Activated naive CD8-positive, alpha-beta T cell treated with anti-CD3 and anti-CD28 coated beads, Interleukin-2, amount 50 U/mL, for 16 hours (primary cell): Measurements from ENCODE around the gene TRAF1.
A peak's percentile ranks its signal among the peaks of the same experiment; 100 is the strongest.

Source experiments
- DNase-seq: peaks from one replicate; pipeline ENCODE4 v3.0.0-alpha.2; 2020; ENCODE audit warnings: low read depth, low spot score

The TRAF1 gene

DNA sequence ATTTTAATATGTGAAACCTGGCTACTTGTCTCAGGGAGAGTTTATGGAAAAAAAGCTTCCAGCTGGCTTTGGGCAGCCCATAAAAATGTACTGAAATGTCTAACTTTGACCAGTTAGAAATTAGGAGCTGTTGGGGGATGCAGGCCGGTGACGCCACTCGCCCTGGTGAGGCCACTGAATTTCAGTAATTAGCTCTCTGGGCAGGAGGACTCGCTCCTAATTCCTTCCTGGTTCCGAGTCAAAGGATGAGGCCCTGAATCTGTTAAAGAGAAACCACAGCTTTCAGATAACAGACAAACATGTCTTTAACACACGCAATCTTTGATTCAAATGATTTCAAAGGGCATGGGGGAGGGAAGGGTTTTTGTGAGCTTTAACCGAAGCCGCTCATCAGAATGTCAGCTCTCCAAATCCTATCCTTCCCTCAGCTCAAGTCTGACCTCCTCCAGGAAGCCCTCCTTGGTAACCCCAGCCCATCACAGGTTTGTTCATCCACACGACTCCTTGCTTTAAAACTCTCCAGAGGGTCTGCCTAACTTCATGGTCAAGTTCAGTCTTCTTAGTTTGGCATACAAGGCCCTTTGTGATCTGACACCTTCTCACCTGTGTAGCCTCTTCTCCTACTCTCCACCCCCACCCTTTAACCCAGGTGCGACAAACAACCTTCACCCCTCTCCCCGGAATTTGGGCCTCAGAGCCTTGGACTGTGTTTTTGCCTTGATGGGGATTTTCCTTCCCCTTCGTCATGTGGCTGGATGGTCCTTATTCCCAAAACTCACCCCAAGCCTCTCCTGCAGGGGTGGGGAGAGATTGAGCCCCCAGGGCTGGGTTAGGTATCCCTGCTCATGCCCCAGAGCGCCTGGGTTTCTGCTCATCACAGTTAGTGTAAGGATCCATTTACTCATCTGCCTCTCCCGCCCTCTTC, 36.0 kb downstream of the TRAF1 start:
- DNase-seq = no peak

DNA sequence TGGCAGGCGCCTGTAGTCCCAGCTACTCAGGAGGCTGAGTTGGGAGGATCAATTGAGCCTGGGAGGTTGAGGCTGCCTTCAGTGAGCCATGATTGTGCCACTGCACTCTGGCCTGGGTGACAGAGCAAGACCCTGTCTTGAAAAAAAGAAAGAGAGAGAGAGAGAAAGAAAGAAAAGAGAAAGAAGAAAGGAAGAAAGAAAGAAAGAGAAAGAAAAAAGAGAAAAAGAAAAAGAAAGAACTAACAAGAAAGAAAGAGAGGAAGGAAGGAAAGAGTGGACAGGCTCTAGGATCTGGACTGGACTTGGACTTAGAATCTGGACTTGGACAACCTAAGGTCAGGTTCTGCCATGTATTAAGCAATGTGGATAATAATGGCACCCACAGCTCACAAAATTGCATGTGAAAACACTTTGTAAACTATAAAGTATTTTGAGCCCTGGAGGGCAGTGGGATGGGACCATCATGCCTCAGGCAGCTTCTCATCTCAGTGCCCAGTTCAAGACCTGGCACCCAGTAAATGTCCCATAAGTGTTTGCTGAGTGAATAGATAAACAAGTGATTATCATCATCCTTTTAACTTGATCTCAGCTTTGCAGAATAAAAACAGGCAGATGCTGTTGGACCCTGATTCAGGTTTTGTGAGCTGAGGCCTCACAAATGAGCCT, 36.9 kb downstream of the TRAF1 start:
- DNase-seq = no peak

DNA sequence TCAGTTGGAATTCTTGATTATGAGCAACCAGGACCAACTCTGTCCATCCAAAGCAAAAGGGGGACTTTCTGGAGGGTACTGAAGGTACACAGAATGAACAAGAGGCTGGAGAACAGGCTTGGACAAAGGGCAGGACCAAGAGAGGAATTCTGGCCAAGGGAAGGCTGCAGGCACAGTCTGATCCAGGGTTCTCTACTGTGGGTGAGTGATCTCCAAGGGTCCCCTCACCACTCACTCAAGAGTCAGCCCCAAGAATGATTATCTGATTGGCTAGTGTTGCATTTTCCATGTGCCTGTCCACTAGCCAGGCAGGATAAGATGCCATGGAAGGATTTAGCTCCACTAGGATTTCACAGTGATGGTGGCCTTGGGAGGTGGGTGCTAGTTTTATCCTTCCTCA, 38.0 kb downstream of the TRAF1 start:
- no peak for DNase-seq

DNA sequence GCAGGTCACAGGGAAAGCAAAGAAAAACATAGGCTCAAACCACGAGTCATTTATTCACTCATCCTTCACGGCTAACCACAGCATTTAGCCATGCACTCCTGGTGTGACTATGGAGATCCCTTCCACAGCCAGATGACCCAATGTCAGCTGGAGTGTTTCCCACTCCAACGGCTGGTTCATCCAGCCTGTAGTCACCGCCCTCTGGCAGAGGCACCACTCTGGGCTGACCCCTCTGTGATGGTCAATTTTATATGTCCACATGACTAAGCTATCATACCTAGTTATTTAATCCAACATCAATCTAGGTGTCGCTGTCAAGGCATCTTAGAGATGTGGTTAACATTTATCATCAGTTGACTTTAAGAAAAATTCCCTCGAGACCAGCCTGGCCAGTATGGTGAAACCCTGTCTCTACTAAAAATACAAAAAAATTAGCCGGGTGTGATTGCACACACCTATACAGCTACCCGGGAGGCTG, 40.1 kb downstream of the TRAF1 start:
- no peak for DNase-seq

DNA sequence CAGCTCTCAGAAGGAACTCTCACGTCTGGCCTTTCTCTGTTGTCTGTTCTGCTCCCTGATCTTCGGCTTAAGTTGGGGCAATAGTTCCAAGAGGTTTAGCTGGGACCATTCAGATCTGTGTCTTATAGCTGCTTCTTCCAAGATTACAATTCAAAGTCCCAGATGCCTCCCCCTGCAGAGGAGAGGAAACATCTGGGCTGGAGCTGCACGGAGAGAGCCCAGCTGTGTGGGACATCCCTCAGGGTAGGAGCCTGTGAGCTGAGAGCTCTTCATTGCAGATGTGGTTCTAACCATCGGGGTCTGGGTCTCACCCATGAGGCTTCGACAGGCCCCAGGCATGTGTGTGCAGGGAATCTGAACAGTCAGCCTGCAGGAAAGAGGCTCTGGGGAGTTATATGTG, 40.6 kb downstream of the TRAF1 start:
- DNase-seq = no peak

DNA sequence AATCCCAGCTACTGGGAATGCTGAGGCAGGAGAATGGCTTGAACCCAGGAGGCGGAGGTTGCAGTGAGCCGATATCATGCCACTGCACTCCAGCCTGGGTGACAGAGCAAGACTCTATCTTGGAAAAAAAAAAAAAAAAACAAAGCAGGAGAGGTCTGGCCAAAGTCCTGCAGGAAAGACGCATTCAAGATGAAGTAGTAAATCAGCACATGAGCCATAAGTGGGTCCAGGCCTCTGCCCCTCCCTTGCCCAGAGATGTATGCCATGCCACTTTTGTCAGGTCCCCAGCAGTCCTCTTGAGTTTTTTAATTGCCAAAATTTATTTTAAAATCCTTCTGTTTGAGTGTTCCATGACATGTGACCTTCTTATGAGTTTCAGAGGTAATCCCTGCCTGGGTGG, 41.1 kb downstream of the TRAF1 start:
- no peak for DNase-seq

DNA sequence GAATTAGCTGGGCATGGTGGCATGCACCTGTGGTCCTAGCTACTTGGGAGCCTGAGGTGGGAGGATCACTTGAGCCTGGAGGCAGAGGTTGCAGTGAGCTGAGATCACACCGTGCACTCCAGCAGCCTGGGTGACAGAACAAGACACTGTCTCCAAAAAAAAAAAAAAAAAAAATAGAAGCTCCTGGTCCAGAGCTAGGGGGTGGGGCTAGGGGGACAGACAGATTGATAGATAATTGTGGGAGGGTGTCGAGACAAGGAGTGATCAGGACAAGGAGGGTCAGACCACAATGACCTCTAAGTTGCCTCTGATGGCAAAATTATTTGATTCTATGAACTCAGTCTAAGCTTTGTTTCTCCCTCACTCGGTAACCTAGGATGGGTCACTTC, 43.0 kb downstream of the TRAF1 start:
- no peak for DNase-seq

DNA sequence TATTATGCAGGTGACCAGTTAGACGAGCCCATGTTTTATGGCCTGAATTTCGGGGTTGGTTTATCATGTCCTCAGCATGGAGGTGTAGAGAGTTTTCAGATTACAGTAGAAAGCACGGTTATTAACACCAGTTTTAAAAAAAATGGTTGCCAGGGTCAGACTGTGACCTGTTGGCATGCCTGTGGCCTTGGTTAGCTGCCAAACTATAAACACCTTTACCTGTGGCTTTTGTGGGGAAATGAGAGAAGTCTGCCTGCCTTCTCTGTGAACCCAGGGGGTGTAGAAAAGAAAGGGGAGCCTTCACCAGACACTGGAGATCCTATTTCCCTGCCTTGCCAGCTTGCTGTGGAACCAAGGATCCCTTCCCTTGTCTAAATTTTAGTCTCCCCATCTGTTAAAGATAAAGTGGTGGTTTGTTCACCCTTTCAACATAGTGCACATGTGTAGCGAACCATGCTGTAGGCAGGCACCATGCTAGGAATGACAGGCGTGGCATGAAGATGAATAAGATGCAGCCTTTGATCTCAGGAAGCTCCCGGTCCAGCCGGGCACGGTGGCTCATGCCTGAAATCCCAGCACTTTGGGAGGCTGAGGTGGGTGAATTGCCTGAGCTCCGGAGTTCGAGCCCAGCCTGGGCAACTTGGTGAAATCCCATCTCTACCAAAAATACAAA, 43.5 kb downstream of the TRAF1 start:
- DNase-seq = no peak

DNA sequence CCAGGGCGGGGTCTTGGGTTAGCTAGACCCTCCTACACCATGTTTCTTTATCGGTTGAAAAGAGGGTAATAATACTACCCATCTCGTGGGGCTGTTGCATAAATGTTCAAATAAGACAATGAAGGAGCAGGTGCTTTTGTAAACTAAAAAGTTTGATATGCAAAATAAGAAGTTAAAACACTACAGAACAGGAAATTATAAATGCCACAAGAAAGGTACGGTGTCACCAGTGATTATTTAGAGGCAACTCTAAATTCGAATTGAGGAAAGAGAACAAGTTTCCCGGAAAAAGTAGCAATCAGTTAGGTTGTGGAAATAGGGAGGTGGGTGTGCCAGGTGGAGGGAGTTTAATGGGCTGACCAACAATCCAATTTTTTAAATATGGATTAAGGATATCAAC, 47.1 kb downstream of the TRAF1 start:
- DNase-seq = no peak

DNA sequence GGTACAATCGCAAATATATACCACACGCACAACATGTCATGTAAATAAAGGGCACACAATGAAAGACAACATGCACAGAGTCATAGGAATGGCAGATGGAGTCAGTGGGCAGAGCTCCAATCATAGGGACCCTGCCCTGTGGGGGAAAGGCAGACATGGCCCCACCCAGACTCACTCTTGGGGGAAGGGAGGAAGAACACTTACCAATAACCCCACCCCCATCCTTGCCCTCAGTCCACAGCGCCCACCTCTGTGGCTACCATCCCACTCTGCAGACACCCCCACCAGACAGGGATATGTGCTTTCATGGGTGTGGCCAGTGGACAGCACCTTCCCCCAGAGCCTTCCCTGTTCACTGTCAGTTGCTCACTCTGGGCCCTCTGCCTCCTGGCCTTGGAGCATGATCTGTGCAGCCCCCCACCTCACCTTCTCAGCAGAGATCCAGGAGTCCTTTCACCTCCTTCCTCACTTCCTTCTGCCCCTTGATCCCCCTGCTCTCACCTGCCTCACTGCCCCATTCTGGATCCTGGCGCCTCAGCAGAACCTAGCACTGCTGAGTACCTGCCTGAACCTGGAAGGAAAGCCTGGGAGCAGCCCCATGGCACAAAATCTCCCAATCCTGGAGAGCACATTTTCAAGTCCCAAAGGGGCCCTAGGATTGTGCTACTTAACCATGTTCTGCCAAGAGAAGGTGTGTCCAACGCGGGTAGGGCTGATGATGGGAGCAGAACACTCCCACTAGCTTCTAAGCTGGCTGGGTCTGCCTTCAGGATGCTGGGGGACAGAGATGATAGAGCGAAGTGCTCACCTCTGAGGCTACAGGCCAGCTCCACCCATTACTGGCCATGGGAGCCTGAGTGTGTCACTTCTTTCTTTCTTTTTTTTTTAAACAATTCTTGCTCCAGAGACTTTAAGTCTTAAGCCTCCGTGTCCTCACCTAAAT, 48.1 kb downstream of the TRAF1 start:
- DNase-seq = no peak

DNA sequence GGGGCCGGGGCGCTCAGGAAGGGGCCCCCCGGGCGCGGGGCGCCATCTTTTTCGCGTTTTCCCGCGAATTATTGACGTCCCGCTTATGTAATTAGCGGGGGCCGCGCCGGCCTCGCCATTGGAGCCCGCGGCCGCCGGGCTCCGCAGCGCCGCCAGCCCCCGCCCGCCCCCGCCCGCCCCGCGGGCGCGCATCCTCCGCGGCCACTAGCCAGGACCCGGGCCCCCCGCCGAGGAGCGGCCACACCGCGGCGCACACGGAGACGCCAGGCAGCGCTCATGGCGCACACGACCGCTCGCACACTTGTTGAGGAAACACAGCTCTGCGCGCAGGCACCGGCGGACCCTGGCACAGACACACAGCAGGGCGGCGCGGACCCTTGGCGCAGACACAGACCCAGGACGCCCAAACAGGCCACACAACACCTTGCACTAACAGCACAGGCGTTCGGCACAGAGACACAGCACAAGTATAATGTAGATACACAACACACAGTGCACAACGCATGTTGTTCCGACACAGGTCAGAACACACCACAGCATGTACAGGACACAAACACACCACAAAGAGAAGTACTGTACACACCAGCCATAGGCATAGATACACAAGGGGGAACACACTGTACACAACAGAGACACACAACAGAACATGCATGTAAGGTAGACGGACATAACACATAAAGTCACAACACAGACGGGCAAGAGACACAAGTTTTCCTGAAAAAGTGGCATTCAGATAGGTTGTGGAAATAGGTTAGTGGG, 49.1 kb downstream of the TRAF1 start:
- no peak for DNase-seq

DNA sequence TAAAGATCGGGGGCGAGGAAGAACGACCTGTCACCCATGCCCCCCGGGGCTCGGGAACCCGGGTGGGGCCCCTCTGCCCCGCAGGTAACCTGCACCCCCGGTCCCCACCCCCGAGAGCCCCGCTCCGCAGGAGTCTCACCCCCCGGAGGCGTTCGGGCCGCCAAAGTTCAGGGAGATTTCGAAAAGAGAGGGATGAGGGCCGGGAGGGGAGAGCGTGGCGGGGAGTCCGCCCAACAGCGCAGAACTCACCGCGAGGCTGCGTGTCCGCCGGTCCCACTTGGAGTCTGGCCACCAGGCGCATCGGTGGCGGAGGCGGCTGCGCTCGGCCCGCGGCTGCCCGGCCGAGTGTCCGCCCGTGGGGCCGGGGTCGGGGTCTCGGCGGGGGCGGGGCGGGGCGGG, 49.8 kb downstream of the TRAF1 start, which contains the start of gene PHF19:
Gene PHF19, minus strand, starts transcription at position 347 of the 399 bp plus-strand sequence. CDS start 2,447 bp downstream, outside the sequence.
- no peak for DNase-seq

DNA sequence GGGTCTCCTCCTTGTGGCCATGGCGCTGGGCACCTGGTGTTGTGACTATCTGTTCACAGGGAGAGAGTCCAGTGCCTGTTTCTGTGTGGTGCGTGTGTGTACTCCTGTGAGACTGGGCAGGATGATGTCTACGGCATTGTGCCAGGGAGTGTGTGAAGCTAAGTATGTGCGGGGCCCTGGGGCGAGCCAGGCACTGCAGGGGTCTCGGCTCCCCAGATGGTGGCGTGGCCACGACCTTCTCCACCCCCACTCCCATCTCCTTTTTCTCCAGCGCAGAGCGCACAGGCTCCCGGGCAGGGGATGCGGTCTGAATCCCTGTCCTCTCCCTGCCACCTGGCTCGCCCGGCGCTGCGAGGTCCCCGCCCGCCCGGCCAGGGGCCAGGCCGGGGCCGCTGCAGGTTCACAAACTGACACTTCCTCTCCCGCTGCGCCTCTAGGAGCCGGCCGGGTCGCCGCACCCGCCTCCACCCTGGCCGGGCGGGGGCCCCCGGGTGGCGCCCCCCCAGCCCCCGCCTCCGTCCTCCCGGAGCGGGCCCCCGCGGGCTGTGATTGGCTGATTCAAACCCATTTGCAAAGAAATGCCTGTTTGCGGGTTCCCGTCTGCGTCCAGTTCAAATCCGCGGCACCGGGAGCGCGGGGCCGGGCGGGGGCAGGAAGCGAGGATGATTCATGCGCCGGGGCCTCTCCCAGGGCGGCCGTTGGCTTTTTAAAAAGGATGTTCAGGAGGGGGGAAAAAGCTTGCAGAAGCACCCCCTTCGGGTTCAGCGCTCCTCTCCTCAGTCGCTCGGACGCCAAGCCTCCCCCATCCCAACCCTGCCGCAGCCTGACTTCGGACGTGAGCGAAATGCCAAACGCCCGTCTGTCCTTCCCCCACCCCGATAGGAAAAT, 50.4 kb downstream of the TRAF1 start:
- peak; percentile 42 for DNase-seq

DNA sequence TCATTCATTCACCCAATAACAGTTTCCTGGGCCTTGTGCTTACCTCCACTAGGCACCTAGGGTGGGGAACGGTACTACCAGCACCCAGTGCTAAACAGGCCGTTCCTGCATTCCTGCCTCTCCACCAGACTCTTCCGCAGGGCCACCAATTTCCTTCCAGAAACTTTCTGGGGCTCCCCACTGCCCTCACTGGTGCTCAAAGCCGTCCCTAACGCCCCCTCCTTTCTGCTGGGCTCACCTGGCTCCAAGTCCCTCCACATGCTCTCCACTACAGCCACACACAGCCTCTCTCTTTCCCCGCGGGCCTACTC, 51.0 kb downstream of the TRAF1 start:
- DNase-seq = no peak

DNA sequence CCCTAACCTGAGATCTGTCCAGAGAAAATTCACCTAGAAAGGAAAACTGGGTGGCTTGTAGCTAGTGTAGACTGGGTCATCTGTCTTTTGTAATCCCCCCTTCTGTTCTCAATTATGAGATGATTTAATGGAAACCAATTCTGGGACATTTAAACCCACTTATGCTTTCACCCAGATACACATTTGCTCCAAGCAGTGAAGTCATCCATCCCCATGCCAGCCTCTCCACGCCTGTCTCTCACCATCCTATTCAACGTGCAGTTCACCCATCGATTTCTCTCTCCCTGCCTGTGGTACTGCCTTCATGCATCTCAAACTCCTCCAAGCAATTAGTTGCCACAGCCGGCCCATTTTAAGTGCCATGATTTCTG, 51.4 kb downstream of the TRAF1 start:
- no peak for DNase-seq

DNA sequence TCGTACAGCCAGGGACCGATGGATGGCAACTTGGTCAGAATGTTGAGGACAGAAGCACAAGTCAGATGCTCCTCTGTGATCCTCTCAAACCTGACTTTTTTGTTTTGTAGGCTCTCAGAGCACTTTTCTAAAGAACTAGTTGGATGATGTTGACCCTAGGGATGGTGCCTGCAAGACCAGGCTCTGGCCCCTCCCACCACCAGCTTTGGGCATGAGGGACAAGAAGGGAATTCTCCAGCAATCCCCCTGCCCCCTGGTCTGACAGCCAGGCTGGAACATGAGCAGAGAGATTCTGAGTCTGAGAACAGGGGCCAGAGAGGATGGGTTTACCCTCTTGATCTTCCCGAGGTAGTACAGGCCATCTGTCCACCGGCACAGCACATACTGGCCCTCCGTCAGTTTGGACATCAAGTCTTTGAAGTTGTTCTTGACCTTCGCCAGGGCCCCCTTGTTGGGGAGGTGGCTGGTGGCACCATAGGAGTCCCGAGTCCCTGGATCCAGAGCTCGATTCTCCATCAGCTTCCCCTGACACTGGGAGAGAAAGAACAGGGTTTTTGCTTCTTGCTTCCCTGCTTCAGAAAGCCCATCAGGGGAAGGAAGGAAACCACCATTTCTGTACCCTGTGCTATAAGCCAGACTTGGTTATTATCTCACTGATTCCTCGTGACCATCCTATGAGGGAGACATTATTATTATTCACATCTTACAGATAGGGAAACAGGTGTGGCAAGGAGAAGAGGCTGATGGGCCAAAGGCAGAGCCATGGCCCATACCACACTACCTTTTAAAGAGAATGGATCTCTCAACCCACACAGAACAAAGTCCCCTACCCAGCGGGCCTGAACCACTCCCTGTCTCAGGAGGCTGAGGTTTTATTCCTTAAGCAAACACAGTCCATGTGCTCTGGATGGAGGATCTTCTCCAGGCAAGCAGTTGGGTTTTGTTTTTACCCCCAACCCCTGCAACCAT, 52.1 kb downstream of the TRAF1 start:
- no peak for DNase-seq

DNA sequence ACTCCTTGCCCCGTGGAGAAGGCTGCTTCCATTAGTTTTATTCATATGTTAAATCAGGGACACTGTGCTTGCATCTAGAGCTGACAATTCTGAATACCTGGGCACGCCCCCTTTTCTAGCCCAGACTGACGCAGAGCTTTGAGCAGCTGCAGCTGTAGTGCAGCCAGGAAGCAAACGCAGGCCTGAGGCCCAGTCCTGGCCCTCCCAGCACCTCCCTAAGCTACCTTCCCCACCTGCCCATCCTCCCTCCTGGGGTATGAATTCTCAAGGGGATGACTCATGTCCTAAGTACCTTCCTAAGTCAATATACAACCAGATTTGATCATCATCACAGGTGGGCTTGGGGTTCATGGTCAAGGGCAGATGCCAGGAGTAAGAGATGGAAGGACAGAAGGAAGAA, 53.1 kb downstream of the TRAF1 start:
- no peak for DNase-seq

DNA sequence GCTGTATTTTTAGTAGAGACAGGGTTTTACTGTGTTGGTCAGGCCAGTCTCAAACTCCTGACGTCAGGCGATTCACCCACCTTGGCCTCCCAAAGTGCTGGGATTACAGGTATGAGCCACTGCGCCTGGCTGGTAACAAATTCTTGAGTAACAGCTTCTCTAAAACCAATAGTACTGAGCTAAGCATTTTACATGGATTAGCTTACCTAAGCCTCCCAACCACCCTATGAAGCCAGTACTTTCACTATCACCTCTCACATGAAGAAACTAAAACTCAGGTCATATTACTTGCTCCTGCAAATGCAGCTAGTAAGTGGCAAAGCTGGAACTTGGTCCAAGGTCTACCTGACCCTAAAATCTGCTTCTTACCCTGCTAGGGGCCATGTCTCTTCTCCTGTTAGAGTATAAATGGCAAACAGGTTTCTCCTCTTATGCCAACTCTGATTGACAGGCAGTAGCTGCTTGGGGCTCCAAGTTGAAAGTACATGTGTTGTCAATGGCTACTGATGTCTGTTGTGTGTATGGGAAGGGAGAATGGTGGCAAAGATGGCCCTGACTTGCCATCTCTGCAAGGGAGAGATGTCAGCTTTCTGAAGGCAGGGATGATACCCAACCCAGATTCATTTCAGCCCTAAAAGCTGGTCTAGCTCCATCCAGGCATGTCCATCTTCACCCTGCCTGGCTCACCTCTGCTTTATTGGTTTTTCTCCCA, 53.6 kb downstream of the TRAF1 start:
- DNase-seq = no peak
